GM12878 (cell line): ENCODE data around the gene FSTL4. TPM values are rescaled to one million over a fixed set of nuclear protein-coding genes. Genes with fewer than 3 reads are reported as not detected.

Experiments
- ATAC-seq: fragments of 200-7000 bp; cut with Tn5 transposase; 3 replicates; pipeline ENCODE4 v1.9.1; 2020; ENCODE audit warnings: mild to moderate bottlenecking, moderate library complexity
- BruUV-seq: library from RNA; stranded (reverse); fragments of 400-500 nt; replicated peaks from 2 replicates; lab custom pipeline; 2021; lab: Mats Ljungman, UMichigan
- CTCF ChIA-PET: fragments of 300-600 bp; sonication (Branson Sonifier 250); formaldehyde crosslinking; extraction: SDS; loops from one replicate; lab custom pipeline; 2021; ENCODE audit warnings: inconsistent platforms; lab: Yijun Ruan, JAX
- POLR2A ChIA-PET: fragments of 350-600 bp; formaldehyde crosslinking; extraction: SDS; loops from one replicate; lab custom pipeline; 2021; ENCODE audit warnings: inconsistent platforms; lab: Charles Lee
- RAD21 ChIA-PET: fragments of 300-600 bp; sonication (Branson Sonifier 250); formaldehyde crosslinking; loops from one replicate; lab custom pipeline; 2023; ENCODE audit warnings: antibody characterized with exemption; ENCODE audit not compliant: unreplicated experiment; lab: Charles Lee
- SMC1A ChIA-PET: fragments of 300-600 bp; sonication (Branson Sonifier 250); formaldehyde crosslinking; loops from one replicate; lab custom pipeline; 2023; ENCODE audit not compliant: unreplicated experiment, uncharacterized antibody; lab: Charles Lee
- DNase-seq: peaks from one replicate; pipeline ENCODE4 v3.0.0-alpha.2; 2011; ENCODE audit warnings: low read depth, low spot score
- FAIRE-seq: peaks from 3 replicates; lab custom pipeline; 2011; peaks lifted over from hg19 to GRCh38; lab: Jason Lieb, UNC
- H2AFZ ChIP-seq: 2 replicates; pipeline ENCODE4 v1.6.0; 2011; ENCODE audit warnings: low read depth, low read length, control low read depth; ENCODE audit not compliant: control insufficient read depth
- H3K27ac ChIP-seq: 2 replicates; pipeline ENCODE4 v1.5.1; 2011; ENCODE audit warnings: control low read depth; ENCODE audit not compliant: control insufficient read depth, insufficient read depth
- H3K27me3 ChIP-seq, 2 experiments: replicated peaks in 1 of 2; 2 replicates each; pipeline versions ENCODE4 v1.6.0 to v1.6.1; 2011; ENCODE audit warnings: low read length in 1 of 2; ENCODE audit not compliant: control insufficient read depth in 2 of 2, insufficient read depth in 2 of 2
- H3K36me3 ChIP-seq, 2 experiments: 2 replicates each; pipeline ENCODE4 v1.5.1; 2011; ENCODE audit warnings: low read length in 1 of 2; ENCODE audit not compliant: control insufficient read depth in 2 of 2, insufficient read depth in 2 of 2
- H3K4me1 ChIP-seq: 2 replicates; pipeline ENCODE4 v1.6.1; 2011; ENCODE audit warnings: mild to moderate bottlenecking, low read length, moderate library complexity, mixed read lengths; ENCODE audit not compliant: control insufficient read depth, insufficient read depth
- H3K4me2 ChIP-seq: 2 replicates; pipeline ENCODE4 v1.6.0; 2011; ENCODE audit warnings: control low read depth; ENCODE audit not compliant: control insufficient read depth, insufficient read depth
- H3K4me3 ChIP-seq: fragments of 200-600 bp; sonication (generic); 2 replicates; pipeline ENCODE4 v1.5.1; 2016
- H3K79me2 ChIP-seq: 2 replicates; pipeline ENCODE4 v1.6.0; 2011; ENCODE audit warnings: low read length; ENCODE audit not compliant: control insufficient read depth, insufficient read depth
- H3K9ac ChIP-seq: 2 replicates; pipeline ENCODE4 v1.8.0; 2011; ENCODE audit warnings: low read length, control low read depth, mixed read lengths; ENCODE audit not compliant: control insufficient read depth, insufficient read depth
- H3K9me3 ChIP-seq: replicated peaks from 3 replicates; pipeline ENCODE4 v1.5.1; 2011; ENCODE audit warnings: mild to moderate bottlenecking, low read length; ENCODE audit not compliant: control insufficient read depth, insufficient read depth
- H4K20me1 ChIP-seq: 2 replicates; pipeline ENCODE4 v1.6.0; 2011; ENCODE audit not compliant: control insufficient read depth, insufficient read depth
- CBFB ChIP-seq: IDR thresholded peaks from 2 replicates; pipeline ENCODE4 v1.6.1; 2016; ENCODE audit warnings: antibody characterized with exemption, low read depth
- CEBPB ChIP-seq, 2 experiments: fragments of 150-350 bp in 1 of 2; IDR thresholded peaks; 2 replicates each; pipeline ENCODE4 v1.6.1; 2012 to 2014; ENCODE audit warnings: low read depth in 2 of 2, low read length in 2 of 2, borderline replicate concordance in 1 of 2, inconsistent platforms in 1 of 2
- FOXM1 ChIP-seq: IDR thresholded peaks from 2 replicates; pipeline ENCODE4 v1.6.1; 2012; ENCODE audit warnings: low read depth, mild to moderate bottlenecking, inconsistent platforms, low read length, moderate library complexity
- HDGF ChIP-seq: fragments of 450-650 bp; IDR thresholded peaks from 2 replicates; pipeline ENCODE4 v1.6.1; 2016; ENCODE audit warnings: antibody characterized with exemption
- MYB ChIP-seq: fragments of 150-350 bp; IDR thresholded peaks from 2 replicates; pipeline ENCODE4 v1.6.1; 2014; ENCODE audit warnings: mild to moderate bottlenecking, low read depth, low read length, borderline replicate concordance
- NFIC ChIP-seq: IDR thresholded peaks from 2 replicates; pipeline ENCODE4 v1.6.1; 2012; ENCODE audit warnings: low read depth, mild to moderate bottlenecking, inconsistent platforms, low read length, moderate library complexity
- NFYB ChIP-seq: IDR thresholded peaks from 2 replicates; pipeline ENCODE4 v1.6.1; 2011; ENCODE audit warnings: low read depth, mild to moderate bottlenecking, low read length, improper control_type of control experiment, moderate library complexity; ENCODE audit not compliant: insufficient read depth
- PAX5 ChIP-seq: IDR thresholded peaks from 2 replicates; pipeline ENCODE4 v1.6.1; 2011; ENCODE audit warnings: low read depth, low read length, borderline replicate concordance
- POU2F2 ChIP-seq: IDR thresholded peaks from 3 replicates; pipeline ENCODE4 v1.6.1; 2011; ENCODE audit warnings: low read depth, mild to moderate bottlenecking, low read length, borderline replicate concordance
- SIN3A ChIP-seq: IDR thresholded peaks from 2 replicates; pipeline ENCODE4 v1.6.1; 2012; ENCODE audit warnings: low read depth, low read length, improper control_type of control experiment
- SUPT20H ChIP-seq: IDR thresholded peaks from 2 replicates; pipeline ENCODE4 v1.6.1; 2011; ENCODE audit warnings: low read depth, mild to moderate bottlenecking, low read length, moderate library complexity, borderline replicate concordance; ENCODE audit not compliant: control insufficient read depth
- YY1 ChIP-seq: IDR thresholded peaks from 2 replicates; pipeline ENCODE4 v1.6.1; 2011; ENCODE audit warnings: low read depth, mild to moderate bottlenecking, low read length
- ZNF384 ChIP-seq: IDR thresholded peaks from 2 replicates; pipeline ENCODE4 v1.6.1; 2012; ENCODE audit warnings: low read depth, mild to moderate bottlenecking, low read length, improper control_type of control experiment, borderline replicate concordance
- WGBS: methylation state at CpG from one replicate; pipeline ENCODE4 v1.1.6; 2016; ENCODE audit warnings: low lambda C conversion rate; ENCODE audit not compliant: insufficient replicate concordance, insufficient coverage; ENCODE audit errors: missing lambda C conversion rate; 5-methylcytosine and 5-hydroxymethylcytosine counted together
- in situ Hi-C: fragments of 300-500 bp; cut with MboI; formaldehyde crosslinking; loops from 9 replicates; pipeline ENCODE4 v1.14.3; 2018; ENCODE audit warnings: mixed read lengths
- intact Hi-C: fragments of 100-400 bp; cut with micrococcal nuclease; formaldehyde crosslinking; loops from one replicate; pipeline ENCODE4 v1.14.2; 2022; ENCODE audit not compliant: unreplicated experiment
- polyA plus RNA-seq, 11 experiments: library from polyadenylated mRNA; depleted of rRNA in 4 of 11; unstranded in 6 of 11; stranded (reverse) in 5 of 11; fragments of >200 nt; fragmentation: Nextera tagmentation in 4 of 11; fragmentation: Illumina TruSeq in 1 of 11; extraction: Ambion mirVana in 4 of 11; extraction: Trizol in 1 of 11; gene quantifications; 1 replicate in 1 of 11; 2 replicates in 10 of 11; pipeline versions ENCODE4 v1.2.1 to v1.2.3, GENCODE V29; 2011 to 2016; ENCODE audit warnings: inconsistent platforms in 2 of 11, missing spikeins in 2 of 11, low read depth in 1 of 11
- total RNA-seq, 4 experiments: library from RNA; depleted of rRNA in 3 of 4; stranded (reverse); fragments of >200 nt in 3 of 4; fragmentation: Illumina TruSeq in 1 of 4; extraction: Trizol in 1 of 4; gene quantifications; 2 replicates each; pipeline versions ENCODE4 v1.2.1 to v1.2.3, GENCODE V29; 2013 to 2021
- TF ChIP-seq, protein P1 (sequence below): IDR thresholded peaks from 2 replicates; pipeline ENCODE4 v1.6.1; 2012; ENCODE audit warnings: low read depth, low read length, improper control_type of control experiment
- TF ChIP-seq, protein P2 (sequence below): IDR thresholded peaks from 2 replicates; pipeline ENCODE4 v1.6.1; 2011; ENCODE audit warnings: mild to moderate bottlenecking, low read depth, low read length, moderate library complexity; ENCODE audit not compliant: insufficient replicate concordance

FSTL4 gene
- total and polyA plus RNA-seq, 10 of the 15 experiments (the other 5 are each of a cell fraction or from before 2014, with no cell fraction given): 0.01 to 0.79 (median 0.21) TPM; not detected in 6

GRCh38 chr5:133433641-133434040 is 178.7 kb downstream of the FSTL4 start:
- TF ChIP-seq, protein P1, sequence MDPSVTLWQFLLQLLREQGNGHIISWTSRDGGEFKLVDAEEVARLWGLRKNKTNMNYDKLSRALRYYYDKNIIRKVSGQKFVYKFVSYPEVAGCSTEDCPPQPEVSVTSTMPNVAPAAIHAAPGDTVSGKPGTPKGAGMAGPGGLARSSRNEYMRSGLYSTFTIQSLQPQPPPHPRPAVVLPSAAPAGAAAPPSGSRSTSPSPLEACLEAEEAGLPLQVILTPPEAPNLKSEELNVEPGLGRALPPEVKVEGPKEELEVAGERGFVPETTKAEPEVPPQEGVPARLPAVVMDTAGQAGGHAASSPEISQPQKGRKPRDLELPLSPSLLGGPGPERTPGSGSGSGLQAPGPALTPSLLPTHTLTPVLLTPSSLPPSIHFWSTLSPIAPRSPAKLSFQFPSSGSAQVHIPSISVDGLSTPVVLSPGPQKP: no peak
- TF ChIP-seq NFIC (no peak), PAX5 (no peak), CBFB (no peak), SIN3A (no peak), NFYB (no peak), SUPT20H (no peak), ZNF384 (no peak), CEBPB (IDR thresholded peaks at IDR 0.05; ENCODE audit: borderline replicate concordance in 1 of 2, low read depth in 2 of 2, low read length in 2 of 2) (no peak), YY1 (no peak), POU2F2 (no peak), FOXM1 (no peak), HDGF (no peak), MYB (no peak)
- TF ChIP-seq, protein P2, sequence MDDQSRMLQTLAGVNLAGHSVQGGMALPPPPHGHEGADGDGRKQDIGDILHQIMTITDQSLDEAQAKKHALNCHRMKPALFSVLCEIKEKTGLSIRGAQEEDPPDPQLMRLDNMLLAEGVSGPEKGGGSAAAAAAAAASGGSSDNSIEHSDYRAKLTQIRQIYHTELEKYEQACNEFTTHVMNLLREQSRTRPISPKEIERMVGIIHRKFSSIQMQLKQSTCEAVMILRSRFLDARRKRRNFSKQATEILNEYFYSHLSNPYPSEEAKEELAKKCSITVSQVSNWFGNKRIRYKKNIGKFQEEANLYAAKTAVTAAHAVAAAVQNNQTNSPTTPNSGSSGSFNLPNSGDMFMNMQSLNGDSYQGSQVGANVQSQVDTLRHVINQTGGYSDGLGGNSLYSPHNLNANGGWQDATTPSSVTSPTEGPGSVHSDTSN: no peak
- Histone ChIP-seq H3K4me2 (no peak overlapping the region), H3K4me1 (no peaks in the 10 kb centered on the region), H3K4me3 (no peak overlapping the region), H3K36me3 (no peaks in the 10 kb centered on the region), H3K9ac (no peak overlapping the region), H2AFZ (no peak overlapping the region), H3K79me2 (no peaks in the 10 kb centered on the region), H3K27ac (no peak overlapping the region), H3K27me3 (peaks cover 0 to 4% of the 10 kb centered on the region in 2 experiments; a peak in 2 of 4 replicates), H3K9me3 (no peaks in the 10 kb centered on the region), H4K20me1 (no peaks in the 10 kb centered on the region)
- SMC1A ChIA-PET: interaction anchor here (1.3 to 1.7 kb wide), 2 partner anchors 10 to 28 kb away, joined by 3 to 5 read pairs; no protein-coding TSS in a partner anchor
- DNase-seq (no peak), ATAC-seq (no peak), FAIRE-seq (no peak)
- CTCF ChIA-PET: interaction anchor here (4.2 kb wide), 1 partner anchor 9 kb away, joined by 23 read pairs; no protein-coding TSS in a partner anchor
- 16% methylated on average over 6 of the region's 6 CpGs for WGBS
- RAD21 ChIA-PET: no interaction called here
- in situ Hi-C loops: no loop called here
- intact Hi-C loops: no loop called here
- POLR2A ChIA-PET: no interaction called here
- BruUV-seq: no TSS peak
